ENCODE data around the gene PHLDB1. TPM values are rescaled to one million over a fixed set of nuclear protein-coding genes. Genes with fewer than 3 reads are reported as not detected.
"Not testable (repeated sequence)": the region's sequence is repeated elsewhere in the genome, so short reads cannot be mapped to it uniquely, and the experiment has no call there.

The PHLDB1 gene
- total and polyA plus RNA-seq, 7 experiments from 2014 or later = 0.39 to 4.9 (median 2.0) TPM

DNA sequence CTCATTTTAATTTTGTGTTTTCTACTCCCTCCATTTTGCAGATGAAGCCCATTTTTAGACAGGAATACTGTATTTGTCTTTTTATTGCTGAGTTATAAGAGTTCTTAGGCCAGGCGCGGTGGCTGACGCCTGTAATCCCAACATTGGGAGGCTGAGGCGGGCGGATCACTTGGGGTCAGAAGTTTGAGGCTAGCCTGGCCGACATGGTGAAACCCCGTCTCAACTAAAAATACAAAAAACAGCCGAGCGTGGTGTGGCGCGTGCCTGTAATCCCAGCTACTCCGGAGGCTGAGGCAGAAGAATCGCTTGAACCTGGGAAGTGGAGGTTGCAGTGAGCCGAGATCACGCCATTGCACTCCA is 35.7 kb upstream of the PHLDB1 start:
- POLR2A ChIA-PET = interaction anchor here (0.6 to 3.8 kb wide), 17 partner anchors 8 to 809 kb away, joined by 3 to 27 read pairs (median 3); partner anchors contain the start of genes CENATAC, KMT2A, RPS25 and TRAPPC4
- peak in 3 of 9 donors; percentile 4 to 23 (median 11) for DNase-seq
- not testable (repeated sequence) for ATAC-seq; H3K9me3 ChIP-seq (ENCODE audit: control insufficient read depth in 2 of 3, low read length in 3 of 3); H3K9me3 Mint-ChIP-seq; H3K36me3 ChIP-seq (ENCODE audit: control insufficient read depth in 2 of 3, insufficient read depth in 3 of 3, low read length in 3 of 3); H3K36me3 Mint-ChIP-seq; H3K27me3 ChIP-seq (ENCODE audit: control insufficient read depth in 2 of 2, insufficient read depth in 2 of 2, low read length in 2 of 2); H3K27me3 Mint-ChIP-seq
- Histone ChIP-seq H3K4me1 (ENCODE audit: control insufficient read depth in 2 of 2, insufficient read depth in 2 of 2, low read length in 2 of 2) (peaks cover 26 to 36% of the 10 kb centered on the region in 2 donors), H3K4me3 (ENCODE audit: low read length) (peak overlapping the region; percentile 98), H3K27ac (ENCODE audit: low read depth, low read length) (peak overlapping the region; percentile 100)
- H3K4me1 Mint-ChIP-seq = peaks cover 32 to 51% (median 45%) of the 10 kb centered on the region in 7 donors
- H3K27ac Mint-ChIP-seq = peak overlapping the region; percentile 92 to 98 (median 98)
- peak overlapping the region; percentile 83 to 99 (median 96) for H3K4me3 Mint-ChIP-seq
- CTCF ChIA-PET = interaction anchor here (0.7 kb wide), 1 partner anchor 236 kb away, joined by 4 read pairs; no protein-coding TSS in a partner anchor
- intact Hi-C loops (cut with micrococcal nuclease) = loop anchor here (1.0 to 5.0 kb wide), 12 partner anchors 37 to 584 kb away; partner anchors contain the start of genes ATP5MG (in 2 of the 2), CENATAC (in 2 of the 2), BCL9L (in 1 of the 2) and CD3D (in 1 of the 2)

DNA sequence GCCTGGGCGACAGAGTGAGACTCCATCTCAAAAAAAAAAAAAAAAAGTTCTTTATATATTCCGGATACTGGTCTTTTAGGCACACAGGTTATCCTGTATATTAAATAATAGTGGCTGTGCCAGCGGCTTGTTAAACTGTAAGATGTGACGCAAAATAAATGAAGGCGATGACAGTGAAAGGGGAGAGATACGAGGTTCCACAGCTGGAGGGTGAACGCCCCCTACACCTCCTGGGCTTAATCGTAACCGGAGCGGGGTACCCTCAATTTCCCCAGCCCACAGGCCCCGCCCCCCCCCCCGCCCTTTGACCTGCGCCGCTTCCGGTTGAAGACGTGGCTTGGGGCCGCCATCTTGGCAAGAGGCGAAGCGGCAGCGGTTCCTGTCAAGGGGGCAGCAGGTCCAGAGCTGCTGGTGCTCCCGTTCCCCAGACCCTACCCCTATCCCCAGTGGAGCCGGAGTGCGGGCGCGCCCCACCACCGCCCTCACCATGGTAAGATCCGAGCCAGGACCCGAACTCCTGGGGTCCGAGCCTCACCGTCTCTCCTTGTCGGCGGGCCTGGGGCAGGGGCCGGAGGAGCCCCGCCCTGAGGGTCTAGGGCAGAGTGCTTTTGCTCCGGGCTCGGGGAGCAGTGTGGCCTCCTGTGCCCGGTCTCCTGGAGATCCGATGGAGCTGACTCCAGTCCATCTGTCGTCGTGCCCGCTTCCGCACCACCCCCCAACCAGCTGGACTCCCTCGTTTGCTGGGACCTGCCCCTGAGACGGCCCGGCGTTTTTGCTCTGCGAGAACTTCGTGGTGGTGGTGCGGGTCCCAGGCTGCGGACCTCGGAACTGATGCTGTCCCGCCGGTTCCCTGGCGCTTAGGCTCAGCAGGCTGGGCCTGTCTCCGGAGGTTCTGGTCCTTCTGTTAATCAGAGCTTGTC is 35.1 kb upstream of the PHLDB1 start, which contains the start of gene ARCN1:
ARCN1 (plus strand) TSS at position 349 of the 920 bp plus-strand sequence; CDS start at position 488, 139 bp downstream.
- Histone ChIP-seq H3K9me3 (ENCODE audit: control insufficient read depth in 2 of 3, low read length in 3 of 3) (no peaks in the 10 kb centered on the region), H3K27ac (ENCODE audit: low read depth, low read length) (peak within 1 kb of the TSS; percentile 100), H3K36me3 (ENCODE audit: control insufficient read depth in 2 of 3, insufficient read depth in 3 of 3, low read length in 3 of 3) (peaks cover 0 to 10% (median 0%) of the 10 kb centered on the region in 3 experiments), H3K4me1 (ENCODE audit: control insufficient read depth in 2 of 2, insufficient read depth in 2 of 2, low read length in 2 of 2) (peaks cover 26 to 36% of the 10 kb centered on the region in 2 donors), H3K4me3 (ENCODE audit: low read length) (peak within 1 kb of the TSS; percentile 98), H3K27me3 (ENCODE audit: control insufficient read depth in 2 of 2, insufficient read depth in 2 of 2, low read length in 2 of 2) (no peaks in the 10 kb centered on the region)
- intact Hi-C loops (cut with micrococcal nuclease) = loop anchor here (1.0 to 5.0 kb wide), 12 partner anchors 36 to 585 kb away; partner anchors contain the start of genes ATP5MG (in 2 of the 2), CENATAC (in 2 of the 2), BCL9L (in 1 of the 2) and CD3D (in 1 of the 2)
- POLR2A ChIA-PET = interaction anchor here (0.6 to 3.8 kb wide), 19 partner anchors 8 to 809 kb away, joined by 3 to 27 read pairs (median 3); partner anchors contain the start of genes CENATAC, KMT2A, RPS25 and TRAPPC4
- Mint-ChIP-seq H3K4me1 (peaks cover 35 to 58% (median 50%) of the 10 kb centered on the region in 7 donors), H3K27ac (peak within 1 kb of the TSS; percentile 92 to 98 (median 98)), H3K9me3 (peaks cover 0 to 2% (median 0%) of the 10 kb centered on the region in 11 donors), H3K4me3 (peak within 1 kb of the TSS; percentile 83 to 99 (median 96)), H3K27me3 (no peaks in the 10 kb centered on the region), H3K36me3 (peaks cover 0 to 9% (median 2%) of the 10 kb centered on the region in 5 donors)
- DNase-seq (peak; percentile 58 to 82 (median 79)), ATAC-seq (peak; percentile 94)
- CTCF ChIA-PET = interaction anchor here (0.7 to 1.3 kb wide), 2 partner anchors 37 to 236 kb away, joined by 3 to 4 read pairs; no protein-coding TSS in a partner anchor

DNA sequence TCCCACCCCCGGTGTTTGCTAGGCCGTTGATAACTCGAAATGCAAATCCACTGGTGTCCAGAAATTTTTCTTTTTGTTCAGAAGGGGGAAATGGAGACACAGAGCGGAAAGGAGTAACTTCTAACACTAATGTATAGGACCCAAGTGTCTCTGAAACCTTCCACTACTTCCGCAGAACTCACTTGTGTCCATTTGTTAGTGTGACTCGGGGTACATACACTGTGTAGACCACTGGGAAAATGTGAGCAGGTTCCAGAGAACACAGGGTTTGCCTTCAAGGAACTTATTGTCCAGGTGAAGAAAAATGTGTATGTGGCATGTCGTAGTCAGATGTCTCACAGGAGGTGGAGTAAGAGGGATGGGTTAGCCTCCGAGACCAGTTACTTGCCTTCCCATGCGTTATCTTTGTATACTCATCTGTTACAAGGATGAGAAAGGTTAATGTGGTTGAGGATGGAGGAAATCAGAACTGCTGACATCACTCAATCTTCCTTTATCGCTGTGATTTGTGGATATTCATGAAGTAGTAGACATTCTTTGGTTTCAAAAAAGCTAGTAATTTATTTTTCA is 34.3 kb upstream of the PHLDB1 start:
- ChIA-PET POLR2A (interaction anchor here (1.1 to 3.8 kb wide), 6 partner anchors 11 to 254 kb away, joined by 3 to 27 read pairs (median 5); partner anchors contain the start of gene KMT2A), CTCF (interaction anchor here (1.3 kb wide), 1 partner anchor 36 kb away, joined by 3 read pairs; no protein-coding TSS in a partner anchor)
- DNase-seq (peak in 8 of 9 donors; percentile 21 to 39 (median 30)), ATAC-seq (peak; percentile 47)
- Mint-ChIP-seq H3K4me3 (peak overlapping the region; percentile 83 to 99 (median 96)), H3K27me3 (no peaks in the 10 kb centered on the region), H3K9me3 (peaks cover 0 to 2% (median 0%) of the 10 kb centered on the region in 11 donors), H3K4me1 (peaks cover 38 to 63% (median 55%) of the 10 kb centered on the region in 7 donors), H3K27ac (peak overlapping the region; percentile 92 to 98 (median 98)), H3K36me3 (peaks cover 0 to 12% (median 5%) of the 10 kb centered on the region in 5 donors)
- Histone ChIP-seq H3K9me3 (ENCODE audit: control insufficient read depth in 2 of 3, low read length in 3 of 3) (no peaks in the 10 kb centered on the region), H3K4me1 (ENCODE audit: control insufficient read depth in 2 of 2, insufficient read depth in 2 of 2, low read length in 2 of 2) (peaks cover 26 to 36% of the 10 kb centered on the region in 2 donors), H3K36me3 (ENCODE audit: control insufficient read depth in 2 of 3, insufficient read depth in 3 of 3, low read length in 3 of 3) (peaks cover 0 to 12% (median 0%) of the 10 kb centered on the region in 3 experiments), H3K4me3 (ENCODE audit: low read length) (peak overlapping the region; percentile 98), H3K27ac (ENCODE audit: low read depth, low read length) (peak overlapping the region; percentile 100), H3K27me3 (ENCODE audit: control insufficient read depth in 2 of 2, insufficient read depth in 2 of 2, low read length in 2 of 2) (no peaks in the 10 kb centered on the region)
- intact Hi-C loops (cut with micrococcal nuclease) = loop anchor here (1.0 to 5.0 kb wide), 14 partner anchors 8 to 586 kb away; partner anchors contain the start of genes ATP5MG (in 2 of the 2), CENATAC (in 2 of the 2), IFT46 (in 2 of the 2) and RPS25 (in 2 of the 2)

DNA sequence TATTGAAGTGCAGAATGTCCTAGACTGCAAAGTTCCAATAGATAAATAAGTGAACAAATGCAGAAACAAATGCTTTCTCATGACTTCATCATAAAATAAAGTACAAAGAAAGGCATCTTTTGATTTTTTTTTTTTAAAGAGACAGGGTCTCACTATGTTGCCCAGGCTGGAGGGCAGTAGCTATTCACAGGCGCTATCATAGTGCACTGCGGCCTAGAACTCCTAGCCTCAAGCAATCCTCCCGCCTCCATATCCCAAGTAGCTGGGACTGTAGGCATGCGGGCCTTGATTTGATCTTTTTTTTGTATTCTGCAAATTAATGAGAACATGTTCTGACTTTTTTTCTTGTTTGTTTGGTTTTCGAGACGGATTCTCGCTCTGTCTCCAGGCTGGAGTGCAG is 32.8 kb upstream of the PHLDB1 start:
- POLR2A ChIA-PET = interaction anchor here (3.8 kb wide), 1 partner anchor 35 kb away, joined by 27 read pairs; no protein-coding TSS in a partner anchor
- CTCF ChIA-PET = no interaction called here

DNA sequence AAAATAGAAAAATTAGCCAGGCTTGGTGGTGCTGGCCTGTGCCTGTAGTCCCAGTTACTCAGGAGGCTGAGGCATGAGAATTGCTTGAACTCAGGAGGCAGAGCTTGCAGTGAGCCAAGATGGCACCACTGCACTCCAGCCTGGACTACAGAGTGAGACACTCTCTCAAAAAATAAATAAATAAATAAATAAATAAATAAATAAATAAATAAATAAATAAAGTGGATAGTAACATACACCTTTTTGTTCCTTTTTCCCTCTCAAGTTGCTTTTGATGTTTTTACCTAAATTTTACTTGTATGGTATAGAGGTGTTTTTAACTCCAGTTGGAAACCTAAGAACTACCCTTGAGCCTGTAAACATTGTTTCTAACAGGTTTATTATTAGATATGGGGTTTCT is 29.4 kb upstream of the PHLDB1 start:
- H3K27me3 Mint-ChIP-seq; H3K9me3 Mint-ChIP-seq; intact Hi-C loops (cut with micrococcal nuclease); DNase-seq; H3K27ac Mint-ChIP-seq; H3K9me3 ChIP-seq (ENCODE audit: control insufficient read depth in 2 of 3, low read length in 3 of 3); ATAC-seq; H3K27ac ChIP-seq (ENCODE audit: low read depth, low read length); H3K27me3 ChIP-seq (ENCODE audit: control insufficient read depth in 2 of 2, insufficient read depth in 2 of 2, low read length in 2 of 2); H3K4me3 ChIP-seq (ENCODE audit: low read length): not testable (repeated sequence)
- peaks cover 0 to 27% (median 11%) of the 10 kb centered on the region in 3 experiments for H3K36me3 ChIP-seq (ENCODE audit: control insufficient read depth in 2 of 3, insufficient read depth in 3 of 3, low read length in 3 of 3)
- CTCF ChIA-PET = interaction anchor here (0.5 kb wide), 1 partner anchor 33 kb away, joined by 4 read pairs; no protein-coding TSS in a partner anchor
- H3K4me1 ChIP-seq (ENCODE audit: control insufficient read depth in 2 of 2, insufficient read depth in 2 of 2, low read length in 2 of 2) = peaks cover 21 to 29% of the 10 kb centered on the region in 2 donors
- H3K4me1 Mint-ChIP-seq = peaks cover 38 to 71% (median 55%) of the 10 kb centered on the region in 7 donors
- peak overlapping the region in 1 of 10 donors; percentile 17 for H3K4me3 Mint-ChIP-seq
- POLR2A ChIA-PET = interaction anchor here (0.9 to 1.5 kb wide), 2 partner anchors 48 to 127 kb away, joined by 3 to 4 read pairs; no protein-coding TSS in a partner anchor
- H3K36me3 Mint-ChIP-seq = peaks cover under 1 to 13% (median 11%) of the 10 kb centered on the region in 5 donors

More for the DNA sequence above, 32.8 kb upstream of the PHLDB1 start:
- H3K36me3 Mint-ChIP-seq = peaks cover 0 to 12% (median 5%) of the 10 kb centered on the region in 5 donors
- peaks cover 0 to 2% (median 0%) of the 10 kb centered on the region in 11 donors for H3K9me3 Mint-ChIP-seq
- no peak for DNase-seq
- Histone ChIP-seq H3K4me1 (ENCODE audit: control insufficient read depth in 2 of 2, insufficient read depth in 2 of 2, low read length in 2 of 2) (peaks cover 26 to 36% of the 10 kb centered on the region in 2 donors), H3K27me3 (ENCODE audit: control insufficient read depth in 2 of 2, insufficient read depth in 2 of 2, low read length in 2 of 2) (no peaks in the 10 kb centered on the region), H3K36me3 (ENCODE audit: control insufficient read depth in 2 of 3, insufficient read depth in 3 of 3, low read length in 3 of 3) (peaks cover 0 to 12% (median 0%) of the 10 kb centered on the region in 3 experiments), H3K4me3 (ENCODE audit: low read length) (no peak overlapping the region), H3K27ac (ENCODE audit: low read depth, low read length) (peak overlapping the region; percentile 40), H3K9me3 (ENCODE audit: control insufficient read depth in 2 of 3, low read length in 3 of 3) (no peaks in the 10 kb centered on the region)
- H3K4me1 Mint-ChIP-seq = peaks cover 46 to 75% (median 66%) of the 10 kb centered on the region in 7 donors
- no peaks in the 10 kb centered on the region for H3K27me3 Mint-ChIP-seq
- H3K4me3 Mint-ChIP-seq = peak overlapping the region; percentile 51 to 94 (median 68)
- H3K27ac Mint-ChIP-seq = peak overlapping the region in 6 of 9 donors; percentile 32 to 74 (median 54)
- intact Hi-C loops (cut with micrococcal nuclease) = loop anchor here (5.0 kb wide), 5 partner anchors 232 to 587 kb away; partner anchors contain the start of genes BCL9L (in 1 of the 2), CD3D (in 1 of the 2), CD3G (in 1 of the 2) and CENATAC (in 1 of the 2)
- no peak for ATAC-seq

Data from naive thymus-derived CD4-positive, alpha-beta T cell (primary cell).